ENCODE results near the gene EIF3I. TPM values are rescaled to one million over a fixed set of nuclear protein-coding genes. Genes with fewer than 3 reads are reported as not detected.

The EIF3I gene
- total and polyA plus RNA-seq, 12 donors = 187 to 672 (median 226) TPM

DNA sequence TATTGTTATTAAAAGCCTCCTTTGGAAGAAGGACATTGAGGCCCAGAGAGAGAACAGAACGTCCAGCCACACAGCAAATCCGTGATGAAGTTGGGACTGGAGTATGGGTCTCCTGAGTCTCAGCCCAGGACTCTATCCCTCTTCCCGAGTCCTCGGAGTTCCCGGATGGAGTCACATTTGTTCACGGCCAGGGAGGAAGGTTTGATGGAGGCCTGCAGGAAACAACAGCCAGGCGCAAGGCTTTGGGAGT lies 43.1 kb upstream of the EIF3I start:
- DNase-seq = no peak
- no peaks in the 10 kb centered on the region for H3K27me3 ChIP-seq

DNA sequence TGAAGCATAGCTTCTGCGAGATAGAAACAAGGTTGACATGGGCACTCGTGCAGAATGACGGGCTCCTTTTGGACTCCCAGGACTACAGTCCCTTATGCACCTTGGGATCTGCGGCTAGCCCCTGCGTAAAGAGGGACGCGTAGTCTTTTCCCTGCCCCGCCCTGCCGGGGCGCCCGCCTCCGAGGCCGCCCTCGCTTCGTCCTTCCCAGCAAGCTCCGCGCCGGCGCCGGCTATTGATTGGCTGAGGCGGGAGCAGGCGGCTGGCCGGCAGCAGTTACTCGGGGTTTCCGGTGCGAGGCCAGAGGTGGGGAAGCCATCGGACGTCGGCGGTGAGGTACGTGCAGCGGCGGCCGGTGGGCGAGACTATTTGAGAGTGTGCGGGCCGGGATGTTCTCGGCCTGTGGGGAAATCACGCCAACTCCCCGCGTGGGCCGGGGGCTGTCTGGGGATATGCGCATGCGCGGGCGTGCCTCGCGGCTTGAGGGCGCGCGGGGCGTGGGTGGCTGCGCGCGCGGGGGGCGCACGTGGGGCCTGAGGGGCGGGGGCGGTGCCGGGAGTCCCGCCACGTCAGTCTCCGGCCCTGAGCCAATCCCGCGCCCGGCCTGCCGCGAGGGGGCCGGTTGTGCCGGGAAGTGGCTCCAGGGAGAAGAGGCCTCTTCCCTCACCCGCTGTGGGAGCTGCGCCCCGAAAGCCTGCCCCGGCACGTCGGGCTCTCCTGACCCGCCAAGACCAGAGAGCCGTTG lies 42.6 kb upstream of the EIF3I start, which contains the start of gene TXLNA:
TXLNA (plus strand) TSS at position 233 of the 743 bp plus-strand sequence. CDS start 671 bp downstream, outside the sequence.
- H3K27me3 ChIP-seq = no peaks in the 10 kb centered on the region
- peak within 1 kb of the TSS in 3 of 4 donors; percentile 62 to 73 (median 66) for H3K4me3 ChIP-seq
- peak; percentile 93 to 97 (median 95) for DNase-seq
- H3K27ac ChIP-seq = peak within 1 kb of the TSS; percentile 65 to 98 (median 96)
- intact Hi-C loops (cut with DNase I) = no loop called here
- TF ChIP-seq, protein P1, sequence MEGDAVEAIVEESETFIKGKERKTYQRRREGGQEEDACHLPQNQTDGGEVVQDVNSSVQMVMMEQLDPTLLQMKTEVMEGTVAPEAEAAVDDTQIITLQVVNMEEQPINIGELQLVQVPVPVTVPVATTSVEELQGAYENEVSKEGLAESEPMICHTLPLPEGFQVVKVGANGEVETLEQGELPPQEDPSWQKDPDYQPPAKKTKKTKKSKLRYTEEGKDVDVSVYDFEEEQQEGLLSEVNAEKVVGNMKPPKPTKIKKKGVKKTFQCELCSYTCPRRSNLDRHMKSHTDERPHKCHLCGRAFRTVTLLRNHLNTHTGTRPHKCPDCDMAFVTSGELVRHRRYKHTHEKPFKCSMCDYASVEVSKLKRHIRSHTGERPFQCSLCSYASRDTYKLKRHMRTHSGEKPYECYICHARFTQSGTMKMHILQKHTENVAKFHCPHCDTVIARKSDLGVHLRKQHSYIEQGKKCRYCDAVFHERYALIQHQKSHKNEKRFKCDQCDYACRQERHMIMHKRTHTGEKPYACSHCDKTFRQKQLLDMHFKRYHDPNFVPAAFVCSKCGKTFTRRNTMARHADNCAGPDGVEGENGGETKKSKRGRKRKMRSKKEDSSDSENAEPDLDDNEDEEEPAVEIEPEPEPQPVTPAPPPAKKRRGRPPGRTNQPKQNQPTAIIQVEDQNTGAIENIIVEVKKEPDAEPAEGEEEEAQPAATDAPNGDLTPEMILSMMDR (IDR thresholded peaks at IDR 0.05) = peak in 3 of 6 experiments; percentile 15 to 27 (median 20)
- TF ChIP-seq POLR2A (IDR thresholded peaks at IDR 0.05) = peak; percentile 64 to 67
- H3K4me1 ChIP-seq (replicated peaks in 1 of 2) = peaks cover 21 to 46% of the 10 kb centered on the region in 2 donors
- peaks cover 0 to 30% of the 10 kb centered on the region in 2 donors for H3K36me3 ChIP-seq (replicated peaks in 1 of 2)
- H3K9me3 ChIP-seq (replicated peaks in 1 of 3) = no peaks in the 10 kb centered on the region
- WGBS, 4 donors = 0 to 1% (median 0%) methylated on average over 23 to 79 of the region's 79 CpGs

More for the DNA sequence above, 43.1 kb upstream of the EIF3I start:
- intact Hi-C loops (cut with DNase I) = no loop called here
- peaks cover 0 to 25% of the 10 kb centered on the region in 2 donors for H3K36me3 ChIP-seq (replicated peaks in 1 of 2)
- TF ChIP-seq, protein P1 (IDR thresholded peaks at IDR 0.05) = no peak
- no peak for TF ChIP-seq POLR2A (IDR thresholded peaks at IDR 0.05)
- peak overlapping the region; percentile 65 to 98 (median 96) for H3K27ac ChIP-seq
- H3K9me3 ChIP-seq (replicated peaks in 1 of 3) = no peaks in the 10 kb centered on the region
- H3K4me1 ChIP-seq (replicated peaks in 1 of 2) = peaks cover 21 to 41% of the 10 kb centered on the region in 2 donors
- 3 to 9% (median 9%) methylated on average over 4 to 7 of the region's 7 CpGs for whole genome bisulfite sequencing, 4 donors
- peak overlapping the region in 2 of 4 donors; percentile 66 to 73 for H3K4me3 ChIP-seq

DNA sequence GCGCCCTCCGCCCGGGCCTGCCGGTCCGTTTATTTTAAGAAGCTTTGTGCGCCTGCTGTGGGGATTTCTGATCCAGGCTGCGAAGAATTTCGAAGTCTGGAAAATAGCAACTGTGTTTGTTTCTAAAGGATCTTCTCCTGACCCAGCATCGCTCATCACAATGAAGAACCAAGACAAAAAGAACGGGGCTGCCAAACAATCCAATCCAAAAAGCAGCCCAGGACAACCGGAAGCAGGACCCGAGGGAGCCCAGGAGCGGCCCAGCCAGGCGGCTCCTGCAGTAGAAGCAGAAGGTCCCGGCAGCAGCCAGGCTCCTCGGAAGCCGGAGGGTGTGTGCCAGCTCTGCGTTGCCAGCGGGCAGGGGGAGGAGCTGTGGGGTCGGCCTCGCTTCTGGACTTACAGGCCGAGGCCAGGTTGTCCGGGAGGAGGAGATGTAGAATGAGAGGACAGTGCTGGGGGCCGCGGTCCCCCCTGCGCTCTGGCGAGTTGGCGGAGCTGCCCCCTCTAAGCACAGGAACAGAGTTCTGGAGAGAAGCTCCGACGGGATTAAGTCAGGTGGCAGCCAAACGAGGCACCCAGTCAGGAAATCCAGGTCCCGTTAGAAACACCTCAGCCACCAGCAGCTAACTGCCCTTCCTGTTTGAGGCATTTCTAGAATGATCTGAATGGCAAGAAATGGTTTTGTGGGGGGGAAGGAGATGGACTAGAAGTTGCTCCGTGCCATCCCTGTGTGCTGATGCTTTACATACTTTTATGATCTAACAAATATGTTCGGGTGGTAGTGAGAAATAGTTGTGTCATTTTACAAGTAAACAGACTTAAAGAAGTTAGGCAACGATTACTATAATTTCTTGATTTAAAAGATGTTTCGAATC lies 41.8 kb upstream of the EIF3I start:
- no peaks in the 10 kb centered on the region for H3K27me3 ChIP-seq
- TF ChIP-seq, protein P1 (IDR thresholded peaks at IDR 0.05) = no peak
- TF ChIP-seq POLR2A (IDR thresholded peaks at IDR 0.05) = peak in 1 of 2 donors; percentile 50
- peaks cover 0 to 38% of the 10 kb centered on the region in 2 donors for H3K36me3 ChIP-seq (replicated peaks in 1 of 2)
- intact Hi-C loops (cut with DNase I) = no loop called here
- no peaks in the 10 kb centered on the region for H3K9me3 ChIP-seq (replicated peaks in 1 of 3)
- peaks cover 21 to 47% of the 10 kb centered on the region in 2 donors for H3K4me1 ChIP-seq (replicated peaks in 1 of 2)
- peak; percentile 54 to 85 (median 75) for DNase-seq
- peak overlapping the region in 3 of 4 donors; percentile 62 to 73 (median 66) for H3K4me3 ChIP-seq
- H3K27ac ChIP-seq = peak overlapping the region; percentile 65 to 98 (median 96)
- 5 to 10% (median 7%) methylated on average over 12 to 36 of the region's 36 CpGs for WGBS, 4 donors

DNA sequence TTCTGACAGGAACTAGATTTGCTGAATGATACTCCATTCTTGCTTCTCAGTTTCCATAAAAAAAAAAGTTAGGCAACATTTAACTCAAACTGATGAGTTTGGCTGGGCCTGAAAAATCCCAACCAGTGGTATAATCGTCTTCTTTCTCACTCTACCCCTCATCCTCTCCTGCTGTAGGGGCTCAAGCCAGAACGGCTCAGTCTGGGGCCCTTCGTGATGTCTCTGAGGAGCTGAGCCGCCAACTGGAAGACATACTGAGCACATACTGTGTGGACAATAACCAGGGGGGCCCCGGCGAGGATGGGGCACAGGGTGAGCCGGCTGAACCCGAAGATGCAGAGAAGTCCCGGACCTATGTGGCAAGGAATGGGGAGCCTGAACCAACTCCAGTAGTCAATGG lies 41.1 kb upstream of the EIF3I start:
- DNase-seq = no peak
- intact Hi-C loops (cut with DNase I) = no loop called here
- Histone ChIP-seq H3K4me3 (peak overlapping the region in 1 of 4 donors; percentile 73), H3K9me3 (replicated peaks in 1 of 3) (no peaks in the 10 kb centered on the region), H3K4me1 (replicated peaks in 1 of 2) (peaks cover 21 to 47% of the 10 kb centered on the region in 2 donors), H3K36me3 (replicated peaks in 1 of 2) (peaks cover 0 to 45% of the 10 kb centered on the region in 2 donors), H3K27ac (peak overlapping the region in 4 of 5 donors; percentile 65 to 97 (median 94)), H3K27me3 (no peaks in the 10 kb centered on the region)
- TF ChIP-seq, protein P1 (IDR thresholded peaks at IDR 0.05) = no peak
- TF ChIP-seq POLR2A (IDR thresholded peaks at IDR 0.05) = no peak
- 62 to 77% (median 67%) methylated on average over 9 of the region's 9 CpGs for WGBS, 4 donors
